GM13977 (cell line): Measurements from ENCODE around the gene ATG10.

ENCODE experiments used
- DNase-seq: peaks from one replicate; pipeline ENCODE4 v3.0.0; 2012; ENCODE audit warnings: low spot score
- CTCF ChIP-seq: IDR thresholded peaks from 2 replicates; pipeline ENCODE4 v1.5.1; 2012; ENCODE audit warnings: mild to moderate bottlenecking, control low read depth; ENCODE audit not compliant: insufficient read depth; ENCODE audit errors: extremely low read depth, missing control alignments
- in situ Hi-C: fragments of 300-500 bp; cut with MboI; formaldehyde crosslinking; loops from one replicate; pipeline ENCODE4 v1.12.0; 2022; ENCODE audit warnings: low sequenced_read_pairs, low pct_unique_long_range_greater_than_20kb, mixed read lengths, inconsistent platforms; ENCODE audit not compliant: unreplicated experiment

ATG10 gene

DNA sequence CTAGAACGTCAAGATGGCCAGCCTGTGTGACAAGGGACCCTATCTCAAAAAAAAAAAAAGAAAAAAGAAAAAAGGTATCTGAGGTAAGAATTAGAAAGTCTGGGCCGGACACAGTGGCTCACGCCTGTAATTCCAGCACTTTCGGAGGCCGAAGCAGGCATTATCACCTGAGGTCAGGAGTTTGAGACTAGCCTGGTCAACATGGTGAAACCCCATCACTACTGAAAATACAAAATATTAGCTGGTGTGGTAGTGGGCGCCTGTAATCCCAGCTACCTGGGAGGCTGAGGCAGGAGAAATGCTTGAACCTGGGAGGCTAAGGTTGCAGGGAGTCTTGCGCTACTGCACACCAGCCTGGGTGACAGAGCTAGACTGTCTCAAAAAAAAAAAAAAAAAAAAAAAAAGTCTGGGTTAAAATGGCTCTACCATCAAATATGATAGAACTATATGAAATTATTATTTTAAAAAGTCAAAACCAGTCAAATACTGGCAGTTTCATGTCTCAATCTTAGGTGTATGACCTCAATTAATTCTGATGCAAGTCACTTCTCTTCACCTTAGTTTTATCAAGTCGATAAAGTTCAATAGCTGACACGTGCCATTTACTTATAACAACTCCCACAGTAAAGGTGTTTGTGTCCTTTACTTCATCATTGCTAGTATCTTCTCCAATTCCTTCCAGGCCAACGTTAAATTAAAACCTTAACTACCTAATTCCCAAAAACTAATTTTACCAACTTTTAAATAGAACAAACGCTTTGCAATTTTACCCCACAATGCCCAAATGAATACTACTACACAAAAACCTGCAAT, 305.2 kb downstream of the ATG10 start:
- in situ Hi-C loops: no loop called here
- TF ChIP-seq CTCF: no peak
- no peak for DNase-seq

GRCh38 chr5:82277613-82277986, 305.8 kb downstream of the ATG10 start:
- in situ Hi-C loops: no loop called here
- no peak for DNase-seq
- no peak for TF ChIP-seq CTCF

DNA sequence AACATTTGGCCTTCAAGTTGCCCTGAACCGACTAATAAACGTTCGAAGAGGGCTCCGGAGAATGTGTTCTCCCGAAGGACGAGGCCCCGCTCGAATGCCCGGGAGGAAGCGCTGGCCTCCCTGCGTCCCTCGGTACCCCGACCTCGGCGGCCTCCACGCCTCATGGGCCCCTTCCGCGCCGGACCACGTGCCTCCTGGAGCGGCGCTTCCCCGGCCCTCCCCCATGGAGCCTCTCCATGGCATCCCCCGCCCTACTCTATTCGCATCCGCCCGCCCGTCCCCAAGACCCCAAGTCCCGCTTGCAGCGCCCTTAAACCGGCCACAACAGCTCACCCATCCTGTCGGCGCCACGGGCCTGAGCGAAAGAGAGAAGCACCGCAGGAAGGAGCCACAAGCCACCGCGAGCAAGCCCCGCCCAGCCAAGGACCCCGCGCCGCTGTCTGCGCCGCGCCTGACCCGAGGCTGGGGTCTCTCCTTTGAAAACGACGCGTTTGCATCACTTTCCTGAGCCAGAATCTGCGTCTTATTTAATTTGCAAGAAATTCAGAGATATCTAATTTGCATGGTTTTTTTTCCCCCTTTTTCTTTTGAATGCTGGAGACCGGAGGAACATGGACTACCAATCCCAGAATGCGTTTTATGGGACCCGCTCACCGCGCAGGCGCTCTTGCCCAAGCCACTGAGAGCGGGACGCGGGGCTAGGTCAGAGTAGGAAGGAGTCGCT, 306.3 kb downstream of the ATG10 start, which contains the start of gene RPS23:
TSS of gene RPS23 (minus strand) at position 368 of the 724 bp plus-strand sequence. CDS start at position 337, 31 bp downstream.
- peak; percentile 83 for DNase-seq
- in situ Hi-C loops: no loop called here
- no peak for TF ChIP-seq CTCF

- no peak for TF ChIP-seq CTCF
- in situ Hi-C loops: no loop called here
- no peak for DNase-seq
These were observed 307.0 kb downstream of the ATG10 start for GRCh38 chr5:82278711-82279370.

- in situ Hi-C loops: no loop called here
- no peak for DNase-seq
- TF ChIP-seq CTCF: no peak
These were observed 312.1 kb downstream of the ATG10 start for GRCh38 chr5:82283893-82284292.

DNA sequence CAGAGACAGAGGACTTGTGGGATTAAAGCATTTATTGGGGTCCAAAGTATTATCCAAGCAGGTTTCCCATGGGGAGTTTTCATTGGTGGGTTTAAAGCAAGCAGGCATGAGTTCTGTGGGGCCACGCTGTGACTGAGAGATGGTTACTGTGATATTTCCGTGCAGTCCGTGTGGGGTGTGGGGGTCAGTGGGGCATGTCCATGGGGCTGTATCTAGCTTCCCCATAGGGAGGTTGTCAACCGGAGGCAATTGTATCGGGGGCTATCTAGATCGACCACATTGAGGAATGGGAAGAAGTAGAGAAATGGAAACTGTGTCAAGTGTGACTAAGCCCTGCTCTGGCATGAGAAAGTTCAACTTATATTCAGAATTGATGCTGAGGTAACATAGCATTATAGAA, 313.4 kb downstream of the ATG10 start:
- no peak for TF ChIP-seq CTCF
- DNase-seq: no peak
- in situ Hi-C loops: no loop called here
